ENCODE data around the gene ZC3H8.
A peak's percentile ranks its signal among the peaks of the same experiment; 100 is the strongest.
"Not testable (repeated sequence)": the region's sequence is repeated elsewhere in the genome, so short reads cannot be mapped to it uniquely, and the experiment has no call there.

ZC3H8 gene

GRCh38 chr2:112260295-112260625, 5.4 kb upstream of the ZC3H8 start:
- DNase-seq (ENCODE audit: low read depth in 2 of 3, low spot score in 1 of 3) = no peak

DNA sequence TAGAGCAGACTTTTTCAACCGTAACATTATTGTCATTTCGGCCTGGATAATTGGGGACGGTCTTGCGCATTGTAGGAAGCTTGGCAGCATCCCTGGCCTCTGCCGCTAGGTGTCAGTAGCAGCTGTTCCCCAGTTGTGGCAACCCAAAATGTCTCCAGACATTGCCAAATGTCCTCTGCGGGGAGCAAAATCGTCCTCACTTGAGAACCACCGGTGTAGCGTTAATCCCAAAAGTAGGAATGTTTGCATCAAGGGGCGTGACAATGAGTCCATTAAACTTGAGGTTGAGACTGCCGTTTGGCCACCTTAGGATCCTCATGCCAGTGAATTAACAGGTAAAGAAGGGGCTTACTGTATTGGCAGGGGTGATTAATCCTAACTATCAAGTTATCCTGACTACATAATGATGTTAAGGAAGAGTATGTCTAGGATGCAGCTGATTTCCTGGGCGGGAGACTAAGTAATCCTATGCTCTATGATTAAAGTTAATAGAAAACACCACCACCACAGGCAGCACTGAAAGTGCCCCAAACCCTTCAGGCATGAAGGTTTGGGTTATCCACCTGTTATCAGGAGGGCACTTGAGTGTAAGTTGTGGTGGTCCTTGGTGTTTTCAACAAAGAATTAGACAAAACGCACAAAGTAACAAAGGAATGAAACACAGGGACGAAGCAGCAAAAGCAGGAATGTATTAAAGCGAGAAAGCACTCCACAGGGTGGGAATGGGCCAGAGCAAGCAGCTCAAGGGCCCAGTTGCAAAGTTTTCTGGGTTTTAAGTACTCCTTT, 4.9 kb upstream of the ZC3H8 start:
- peak; percentile 68 to 85 (median 79) for DNase-seq (ENCODE audit: low read depth in 2 of 3, low spot score in 1 of 3)

GRCh38 chr2:112257575-112257974, 2.7 kb upstream of the ZC3H8 start:
- DNase-seq (ENCODE audit: low read depth in 2 of 3, low spot score in 1 of 3) = no peak

DNA sequence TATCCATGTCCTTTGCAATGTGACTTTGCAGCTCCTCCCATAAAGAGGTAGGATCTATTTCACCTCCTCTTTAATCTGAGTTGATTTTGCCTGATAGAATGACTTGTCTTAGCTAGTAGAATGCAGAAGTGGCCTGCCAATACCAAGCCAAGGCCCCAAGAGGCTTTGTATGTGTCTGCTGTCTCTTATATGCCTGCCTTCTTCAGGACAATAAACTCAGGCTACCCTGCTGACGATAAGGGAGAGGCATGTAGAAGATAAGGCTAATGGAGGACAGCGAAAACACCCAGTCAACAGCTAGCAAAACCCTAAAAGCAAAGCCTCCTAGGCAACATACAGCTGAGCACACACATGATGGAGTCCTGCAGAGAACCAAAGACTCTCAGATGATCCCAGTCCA, 1.8 kb upstream of the ZC3H8 start:
- no peak for DNase-seq (ENCODE audit: low read depth in 2 of 3, low spot score in 1 of 3)

DNA sequence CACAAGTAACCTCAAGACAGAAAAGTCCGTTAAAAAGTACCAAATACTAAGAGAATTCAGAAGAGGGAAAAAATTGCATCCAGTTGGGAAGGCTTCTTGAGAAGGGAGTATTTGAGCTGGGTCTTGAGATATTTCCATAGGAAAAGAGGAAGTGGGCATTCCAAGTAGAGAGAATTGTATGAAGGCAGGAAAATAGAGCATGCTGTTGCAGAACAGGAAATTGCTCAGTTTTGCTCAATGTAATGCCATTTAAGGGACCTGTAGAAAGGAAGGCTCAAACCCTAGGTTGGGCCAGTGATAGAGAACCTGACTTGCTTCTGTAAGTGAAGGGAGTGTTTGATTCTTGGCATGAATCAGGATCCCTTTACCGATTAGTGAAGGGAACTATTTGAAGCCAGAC, 1.0 kb upstream of the ZC3H8 start:
- no peak for DNase-seq (ENCODE audit: low read depth in 2 of 3, low spot score in 1 of 3)

DNA sequence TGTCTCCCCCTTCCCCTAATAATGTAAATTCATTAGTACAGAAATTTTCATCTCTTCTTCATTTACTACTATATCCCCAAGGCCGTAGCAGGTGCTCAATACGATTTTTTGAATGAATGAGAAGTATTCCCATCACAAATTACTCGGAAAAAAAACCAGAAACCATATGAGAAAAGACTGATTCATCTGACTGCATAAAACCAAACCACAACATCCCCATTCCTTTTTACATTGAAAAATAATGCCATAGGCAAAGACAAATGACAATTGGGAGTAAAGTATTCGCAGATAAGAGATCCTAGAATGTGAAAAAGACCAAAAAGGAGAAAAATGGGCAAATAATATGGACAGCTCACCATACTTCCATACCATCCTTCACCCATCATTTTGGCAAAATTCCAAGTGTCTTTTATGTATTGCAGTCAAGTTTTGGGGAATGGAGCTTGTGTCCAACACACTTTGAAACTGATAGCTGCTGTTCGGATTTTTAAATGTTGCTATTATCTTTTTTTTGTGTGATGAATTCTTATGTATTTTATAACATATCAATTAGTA, 1.5 kb downstream of the ZC3H8 start:
- no peak for DNase-seq (ENCODE audit: low read depth in 2 of 3, low spot score in 1 of 3)

DNA sequence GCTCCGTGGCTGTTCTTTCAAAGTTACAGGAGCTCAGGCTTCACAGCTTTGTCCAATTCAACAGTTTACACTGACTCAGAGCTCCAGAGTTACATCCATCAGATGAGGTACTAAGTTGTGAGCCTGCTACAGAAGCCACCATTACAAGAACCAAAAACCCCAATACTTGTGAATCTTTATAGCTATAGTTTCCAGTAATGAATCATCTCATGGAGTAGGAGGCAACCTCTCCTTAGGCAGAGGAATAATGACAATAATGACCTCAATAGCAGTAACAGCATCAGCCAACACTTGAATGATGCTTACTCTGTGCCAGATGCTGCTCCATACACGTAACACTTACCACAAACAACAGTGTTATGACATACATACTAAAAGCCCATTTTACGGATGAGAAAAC, 3.6 kb downstream of the ZC3H8 start:
- no peak for DNase-seq (ENCODE audit: low read depth in 2 of 3, low spot score in 1 of 3)

- DNase-seq (ENCODE audit: low read depth in 2 of 3, low spot score in 1 of 3) = no peak
These were observed 10.0 kb downstream of the ZC3H8 start for GRCh38 chr2:112244854-112245253.

DNA sequence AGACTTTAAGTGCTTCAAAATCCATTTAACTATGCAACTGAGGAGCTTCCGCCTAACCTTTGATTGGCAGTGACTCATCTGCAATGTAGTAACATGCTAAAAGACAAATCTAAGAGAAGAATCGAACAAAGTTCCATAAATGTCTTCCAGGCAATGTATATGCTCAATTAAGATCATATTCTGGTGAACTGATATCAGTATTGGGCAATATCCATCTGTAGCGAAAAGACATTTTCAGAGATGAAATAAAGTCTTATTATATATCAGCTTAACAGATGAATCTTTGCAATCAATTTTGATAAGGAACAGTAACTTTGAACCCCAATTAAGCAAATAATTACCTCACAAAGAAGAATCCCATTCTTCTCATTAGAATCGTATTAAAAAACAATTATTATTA, 11.6 kb downstream of the ZC3H8 start:
- no peak for DNase-seq (ENCODE audit: low read depth in 2 of 3, low spot score in 1 of 3)

DNA sequence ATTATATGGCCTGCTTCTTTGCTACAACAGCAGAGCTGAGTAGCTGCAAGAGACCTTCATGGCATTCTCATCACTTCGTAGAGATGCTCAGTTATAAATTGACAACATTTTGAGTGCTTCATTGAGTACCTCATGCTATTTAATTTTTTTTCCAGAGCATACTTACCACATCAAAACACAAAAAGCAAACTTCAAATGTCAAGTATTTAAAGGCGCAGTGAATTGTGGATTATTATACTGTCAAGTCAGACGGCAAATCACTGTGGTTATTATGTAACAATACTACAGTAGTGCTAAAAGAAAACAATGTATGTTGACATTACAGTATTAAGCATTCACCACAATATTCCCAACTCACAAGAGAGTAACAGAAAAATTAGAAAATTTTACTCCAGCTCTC, 12.5 kb downstream of the ZC3H8 start:
- no peak for DNase-seq (ENCODE audit: low read depth in 2 of 3, low spot score in 1 of 3)

GRCh38 chr2:112239862-112240261, 15.0 kb downstream of the ZC3H8 start:
- no peak for DNase-seq (ENCODE audit: low read depth in 2 of 3, low spot score in 1 of 3)

GRCh38 chr2:112230371-112230770, 24.5 kb downstream of the ZC3H8 start:
- DNase-seq (ENCODE audit: low read depth in 2 of 3, low spot score in 1 of 3) = no peak

DNA sequence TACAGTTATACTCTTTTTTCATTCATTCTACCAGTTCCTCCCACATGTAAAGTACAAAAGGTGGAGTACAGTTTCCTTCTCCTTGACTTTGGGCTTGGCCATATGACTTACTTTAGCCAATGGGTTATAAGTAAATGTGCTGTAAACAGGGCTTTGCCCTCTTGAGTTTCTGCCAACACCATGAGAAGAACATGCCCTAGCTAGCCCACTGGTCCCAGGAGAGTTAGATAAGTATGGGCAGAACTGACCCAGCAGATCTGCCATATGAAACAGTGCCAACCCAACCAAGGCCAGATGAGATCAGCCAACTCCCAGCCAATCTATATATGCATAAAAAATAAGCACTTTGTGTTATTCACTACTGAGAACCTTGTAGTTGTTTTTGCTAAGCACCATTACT, 25.5 kb downstream of the ZC3H8 start:
- DNase-seq (ENCODE audit: low read depth in 2 of 3, low spot score in 1 of 3) = no peak

DNA sequence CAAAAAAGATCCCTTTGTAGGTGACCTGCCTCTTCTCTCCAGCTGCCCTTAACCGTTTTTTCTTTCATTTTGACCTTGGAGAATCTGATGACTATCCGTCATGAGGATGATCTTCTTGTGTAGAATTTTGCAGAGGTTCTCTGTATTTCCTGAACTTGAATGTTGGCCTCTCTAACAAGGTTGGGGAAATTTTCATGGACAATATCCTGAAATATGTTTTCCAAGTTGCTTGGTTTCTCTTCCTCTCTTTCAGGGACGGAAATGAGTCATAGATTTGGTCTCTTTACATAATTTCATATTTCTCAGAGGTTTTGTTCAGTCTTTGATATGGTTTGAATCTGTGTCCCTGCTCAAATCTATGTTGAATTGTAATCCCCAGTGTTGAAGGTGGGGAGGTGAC, 34.0 kb downstream of the ZC3H8 start:
- DNase-seq (ENCODE audit: low read depth in 2 of 3, low spot score in 1 of 3) = no peak

GRCh38 chr2:112220186-112220585, 34.7 kb downstream of the ZC3H8 start:
- DNase-seq (ENCODE audit: low read depth in 2 of 3, low spot score in 1 of 3) = no peak

DNA sequence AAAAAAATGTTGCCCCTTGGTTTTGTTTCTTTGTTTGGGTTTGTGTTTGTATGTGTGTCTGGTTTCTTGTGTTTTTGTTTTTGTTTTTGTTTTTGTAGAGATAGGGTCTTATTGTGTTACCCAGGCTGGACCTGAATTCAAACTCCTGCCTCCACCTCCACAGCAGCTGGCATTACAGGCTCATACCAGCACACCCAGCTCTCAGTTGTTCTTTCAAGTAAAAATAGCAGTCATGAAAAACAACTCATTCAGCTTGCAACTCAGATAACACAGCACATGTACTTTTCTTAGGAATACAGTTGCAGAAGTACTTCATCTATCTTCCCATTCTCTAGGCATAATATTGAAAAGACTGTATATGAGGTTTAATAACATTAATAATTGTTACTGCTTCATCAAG, 37.0 kb downstream of the ZC3H8 start:
- DNase-seq (ENCODE audit: low read depth in 2 of 3, low spot score in 1 of 3) = no peak

DNA sequence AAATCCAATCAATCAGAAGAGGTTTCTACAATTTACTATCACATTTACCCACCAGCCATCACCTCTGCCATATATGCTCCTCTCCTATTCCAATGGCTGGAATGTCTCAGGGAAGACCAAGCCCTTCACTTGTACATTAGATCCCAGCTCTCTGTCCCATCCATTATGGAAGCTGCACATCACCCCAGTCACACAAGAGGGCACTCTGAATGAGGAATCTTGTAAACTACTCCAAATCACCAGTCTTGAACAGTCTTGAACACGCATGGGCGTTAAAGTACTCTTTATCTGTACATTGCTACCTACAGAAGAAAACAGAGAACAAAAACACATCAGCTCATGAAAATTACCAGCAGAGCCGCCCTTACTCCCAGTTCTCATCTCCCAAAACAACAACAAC, 38.7 kb downstream of the ZC3H8 start:
- no peak for DNase-seq (ENCODE audit: low read depth in 2 of 3, low spot score in 1 of 3)

DNA sequence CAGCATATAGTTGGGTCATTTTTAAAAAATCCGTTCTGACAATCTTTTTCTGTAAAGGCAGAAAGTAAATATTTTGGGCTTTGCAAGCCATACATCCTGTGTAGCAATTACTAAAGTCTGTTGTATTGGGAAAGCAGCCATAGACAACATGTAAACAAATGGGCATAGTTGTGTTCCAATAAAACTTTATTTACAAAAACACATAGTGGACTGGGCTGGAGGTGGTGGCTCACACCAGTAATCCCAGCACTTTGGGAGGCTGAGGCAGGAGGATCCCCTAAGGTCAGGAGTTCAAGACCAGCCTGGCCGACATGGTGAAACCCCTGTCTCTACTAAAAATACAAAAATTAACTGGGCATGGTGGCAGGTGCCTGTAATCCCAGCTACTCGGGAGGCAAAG, 46.9 kb downstream of the ZC3H8 start:
- DNase-seq (ENCODE audit: low read depth in 2 of 3, low spot score in 1 of 3) = not testable (repeated sequence)

- DNase-seq (ENCODE audit: low read depth in 2 of 3, low spot score in 1 of 3) = no peak
These were observed 50.4 kb downstream of the ZC3H8 start for GRCh38 chr2:112204411-112204810.

GRCh38 chr2:112201696-112202430, 53.0 kb downstream of the ZC3H8 start:
- DNase-seq (ENCODE audit: low read depth in 2 of 3, low spot score in 1 of 3) = no peak

DNA sequence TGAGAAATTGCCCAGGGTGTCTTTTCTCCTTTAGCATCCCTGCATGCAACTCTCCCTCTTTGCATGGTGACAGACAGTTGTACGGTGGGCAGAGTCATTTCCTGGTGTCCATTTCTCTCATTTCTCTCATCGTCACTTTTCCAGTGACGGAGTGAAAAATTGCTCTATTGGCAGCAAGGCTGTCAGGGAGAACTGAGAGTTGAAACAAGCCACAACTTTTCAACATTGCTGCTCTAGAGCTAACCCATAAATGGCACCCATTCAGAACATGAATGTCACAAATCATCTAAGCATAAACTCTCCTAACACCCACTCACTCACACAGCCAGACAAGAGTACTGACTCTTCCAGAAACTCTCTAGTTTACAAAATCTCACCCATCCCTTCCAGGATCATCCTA, 55.7 kb downstream of the ZC3H8 start:
- DNase-seq (ENCODE audit: low read depth in 2 of 3, low spot score in 1 of 3) = no peak

GRCh38 chr2:112198780-112199179, 56.1 kb downstream of the ZC3H8 start:
- DNase-seq (ENCODE audit: low read depth in 2 of 3, low spot score in 1 of 3) = no peak

GRCh38 chr2:112197868-112198267, 57.0 kb downstream of the ZC3H8 start:
- no peak for DNase-seq (ENCODE audit: low read depth in 2 of 3, low spot score in 1 of 3)
